DOHH2 (cell line): ENCODE measurements around the gene LCOR.

Experiments
- H3F3A ChIP-seq: fragments of 200-600 bp; sonication (generic), shearing (Covaris generic); 2 replicates; pipeline ENCODE4 v1.6.0; 2016; ENCODE audit warnings: antibody characterized with exemption, mild to moderate bottlenecking; ENCODE audit not compliant: control insufficient read depth, insufficient read depth
- H3K27ac ChIP-seq: fragments of 200-600 bp; sonication (generic); 2 replicates; pipeline ENCODE4 v1.5.1; 2014; ENCODE audit warnings: low read depth, mild to moderate bottlenecking, low read length, moderate library complexity
- H3K27me3 ChIP-seq: fragments of 200-600 bp; sonication (generic); 2 replicates; pipeline ENCODE4 v1.6.1; 2014; ENCODE audit warnings: mild to moderate bottlenecking, low read length, mixed read lengths; ENCODE audit not compliant: control insufficient read depth
- H3K36me3 ChIP-seq: fragments of 200-600 bp; sonication (generic); 2 replicates; pipeline ENCODE4 v1.6.1; 2014; ENCODE audit warnings: mild to moderate bottlenecking, low read length, moderate library complexity, mixed read lengths; ENCODE audit not compliant: control insufficient read depth
- H3K4me1 ChIP-seq: fragments of 200-600 bp; sonication (generic); 2 replicates; pipeline ENCODE4 v1.6.1; 2014; ENCODE audit warnings: mild to moderate bottlenecking, low read length, mixed read lengths; ENCODE audit not compliant: control insufficient read depth
- H3K4me2 ChIP-seq: fragments of 200-600 bp; sonication (generic); 2 replicates; pipeline ENCODE4 v1.6.0; 2014; ENCODE audit warnings: mild to moderate bottlenecking, low read length, moderate library complexity
- H3K4me3 ChIP-seq: fragments of 200-600 bp; sonication (generic); 2 replicates; pipeline ENCODE4 v1.5.1; 2014; ENCODE audit warnings: mild to moderate bottlenecking, low read length, mixed read lengths
- H3K79me2 ChIP-seq: fragments of 200-600 bp; sonication (generic); 2 replicates; pipeline ENCODE4 v1.6.1; 2014; ENCODE audit warnings: mild to moderate bottlenecking, low read length, mixed read lengths; ENCODE audit not compliant: control insufficient read depth
- H3K9me2 ChIP-seq: fragments of 200-600 bp; sonication (generic); replicated peaks from 2 replicates; pipeline ENCODE4 v1.6.1; 2014; ENCODE audit warnings: mild to moderate bottlenecking, low read length, mixed read lengths; ENCODE audit not compliant: control insufficient read depth
- H3K9me3 ChIP-seq: fragments of 200-600 bp; sonication (generic); 2 replicates; pipeline ENCODE4 v1.6.1; 2014; ENCODE audit warnings: antibody characterized with exemption, low read length, mixed read lengths; ENCODE audit not compliant: control insufficient read depth, insufficient read depth
- H4K20me1 ChIP-seq: fragments of 200-600 bp; sonication (generic); 2 replicates; pipeline ENCODE4 v1.6.0; 2014; ENCODE audit warnings: low read depth, mild to moderate bottlenecking, antibody characterized with exemption, low read length, moderate library complexity; ENCODE audit not compliant: control insufficient read depth, insufficient read depth
- CTCF ChIP-seq: fragments of 200-600 bp; sonication (generic); IDR thresholded peaks from one replicate; pipeline ENCODE4 v1.5.1; 2014; ENCODE audit warnings: antibody characterized with exemption, mild to moderate bottlenecking, low read depth, low read length; ENCODE audit not compliant: poor library complexity, severe bottlenecking
- EZH2phosphoT487 ChIP-seq: fragments of 200-600 bp; sonication (generic); IDR thresholded peaks from 2 replicates; pipeline ENCODE4 v1.6.1; 2017; ENCODE audit warnings: borderline replicate concordance, mild to moderate bottlenecking, antibody characterized with exemption, low read length, moderate library complexity, mixed read lengths

LCOR gene

GRCh38 chr10:96856317-96856716 lies 24.2 kb downstream of the LCOR start:
- Histone ChIP-seq H3K4me1 (peaks cover 7% of the 10 kb centered on the region), H3K9me2 (no peaks in the 10 kb centered on the region), H3F3A (no peaks in the 10 kb centered on the region), H3K36me3 (peaks cover 29% of the 10 kb centered on the region), H3K4me3 (no peak overlapping the region), H3K9me3 (no peaks in the 10 kb centered on the region), H3K27ac (no peak overlapping the region), H4K20me1 (peaks cover 7% of the 10 kb centered on the region; the same call in 1 of the 2 replicates), H3K4me2 (peak overlapping the region; percentile 12; the same call in 1 of the 2 replicates), H3K79me2 (peaks cover 98% of the 10 kb centered on the region), H3K27me3 (no peaks in the 10 kb centered on the region)
- TF ChIP-seq CTCF (no peak), EZH2phosphoT487 (no peak)

GRCh38 chr10:96857301-96858012 lies 25.4 kb downstream of the LCOR start:
- TF ChIP-seq CTCF: no peak
- no peak for TF ChIP-seq EZH2phosphoT487
- no peaks in the 10 kb centered on the region for H3K9me3 ChIP-seq
- peaks cover 30% of the 10 kb centered on the region for H3K36me3 ChIP-seq
- peaks cover 98% of the 10 kb centered on the region for H3K79me2 ChIP-seq
- H3K9me2 ChIP-seq: no peaks in the 10 kb centered on the region
- peaks cover 7% of the 10 kb centered on the region for H3K4me1 ChIP-seq
- no peaks in the 10 kb centered on the region for H3F3A ChIP-seq
- H3K4me3 ChIP-seq: no peak overlapping the region
- no peak overlapping the region for H3K4me2 ChIP-seq
- H4K20me1 ChIP-seq: peaks cover 7% of the 10 kb centered on the region; the same call in 1 of the 2 replicates
- H3K27ac ChIP-seq: no peak overlapping the region
- H3K27me3 ChIP-seq: no peaks in the 10 kb centered on the region

- no peaks in the 10 kb centered on the region for H3K9me2 ChIP-seq
- TF ChIP-seq EZH2phosphoT487 (no peak), CTCF (no peak)
- peaks cover 7% of the 10 kb centered on the region for H3K4me1 ChIP-seq
- H3K4me2 ChIP-seq: no peak overlapping the region
- no peaks in the 10 kb centered on the region for H3K27me3 ChIP-seq
- H3F3A ChIP-seq: no peaks in the 10 kb centered on the region
- H3K9me3 ChIP-seq: no peaks in the 10 kb centered on the region
- no peak overlapping the region for H3K27ac ChIP-seq
- H3K36me3 ChIP-seq: peaks cover 31% of the 10 kb centered on the region
- no peak overlapping the region for H3K4me3 ChIP-seq
- H3K79me2 ChIP-seq: peaks cover 94% of the 10 kb centered on the region
- peaks cover 7% of the 10 kb centered on the region; the same call in 1 of the 2 replicates for H4K20me1 ChIP-seq
Measured at GRCh38 chr10:96858038-96858705, 26.1 kb downstream of the LCOR start.
